Gastroesophageal sphincter (tissue), 4 donors: ENCODE measurements around the gene UNK. TPM values are rescaled to one million over a fixed set of nuclear protein-coding genes. Genes with fewer than 3 reads are reported as not detected.

Source experiments
- ATAC-seq: fragments of 150-250 bp; one replicate; pipeline ENCODE4 v1.9.1; 2016; ENCODE audit warnings: mild to moderate bottlenecking, moderate library complexity
- H3K27ac ChIP-seq, 4 donors: fragments of 200-600 bp; sonication (generic) in 3 of 4; 1 replicate in 3 of 4; 2 replicates in 1 of 4; pipeline ENCODE4 v1.5.1; 2016 to 2019
- H3K27me3 ChIP-seq: fragments of 200-600 bp; sonication (generic); one replicate; pipeline ENCODE4 v1.5.1; 2019
- H3K36me3 ChIP-seq, 2 donors: fragments of 200-600 bp; sonication (generic); one replicate each; pipeline ENCODE4 v1.5.1; 2019; ENCODE audit warnings: control low read depth in 1 of 2
- H3K4me1 ChIP-seq, 3 donors: fragments of 200-600 bp; sonication (generic); 1 replicate in 2 of 3; 2 replicates in 1 of 3; pipeline ENCODE4 v1.5.1; 2016 to 2019; ENCODE audit warnings: control low read depth in 2 of 3
- H3K4me3 ChIP-seq, 2 donors: fragments of 200-600 bp; sonication (generic); one replicate each; pipeline ENCODE4 v1.5.1; 2019; ENCODE audit warnings: mild to moderate bottlenecking in 1 of 2, moderate library complexity in 1 of 2
- H3K9me3 ChIP-seq, 3 donors: fragments of 200-600 bp; sonication (generic); one replicate each; pipeline ENCODE4 v1.5.1; 2017 to 2019; ENCODE audit warnings: control low read depth in 2 of 3
- EP300 ChIP-seq: sonication (generic); formaldehyde crosslinking; IDR thresholded peaks from one replicate; pipeline ENCODE4 v1.6.1; 2017; ENCODE audit warnings: antibody characterized with exemption, mild to moderate bottlenecking
- POLR2A ChIP-seq, 2 donors: fragments of 450-650 bp; IDR thresholded peaks; one replicate each; pipeline ENCODE4 v1.6.1; 2017; ENCODE audit warnings: antibody characterized with exemption in 2 of 2, mild to moderate bottlenecking in 2 of 2, moderate library complexity in 1 of 2
- POLR2AphosphoS5 ChIP-seq: sonication (generic); formaldehyde crosslinking; IDR thresholded peaks from one replicate; pipeline ENCODE4 v1.6.1; 2017; ENCODE audit warnings: antibody characterized with exemption
- WGBS, 2 donors: methylation state at CpG; one replicate each; pipeline ENCODE4 v1.1.5; 2018; ENCODE audit warnings: low coverage in 1 of 2; 5-methylcytosine and 5-hydroxymethylcytosine counted together
- total RNA-seq, 4 donors: library from RNA; depleted of rRNA; stranded (reverse); fragments of >200 nt; gene quantifications; one replicate each; pipeline ENCODE4 v1.1.0, GENCODE V29; 2016
- TF ChIP-seq, protein P1 (sequence below), 4 experiments: fragments of 200-600 bp in 2 of 4; fragments of 450-650 bp in 2 of 4; sonication (generic) in 1 of 4; IDR thresholded peaks; one replicate each; pipeline ENCODE4 v1.5.1; 2017 to 2019; ENCODE audit warnings: antibody characterized with exemption in 4 of 4, mild to moderate bottlenecking in 2 of 4, moderate library complexity in 2 of 4

The UNK gene
- total RNA-seq, 4 donors from 2014 or later, result 9.8 to 41.6 (median 21.0) TPM

DNA sequence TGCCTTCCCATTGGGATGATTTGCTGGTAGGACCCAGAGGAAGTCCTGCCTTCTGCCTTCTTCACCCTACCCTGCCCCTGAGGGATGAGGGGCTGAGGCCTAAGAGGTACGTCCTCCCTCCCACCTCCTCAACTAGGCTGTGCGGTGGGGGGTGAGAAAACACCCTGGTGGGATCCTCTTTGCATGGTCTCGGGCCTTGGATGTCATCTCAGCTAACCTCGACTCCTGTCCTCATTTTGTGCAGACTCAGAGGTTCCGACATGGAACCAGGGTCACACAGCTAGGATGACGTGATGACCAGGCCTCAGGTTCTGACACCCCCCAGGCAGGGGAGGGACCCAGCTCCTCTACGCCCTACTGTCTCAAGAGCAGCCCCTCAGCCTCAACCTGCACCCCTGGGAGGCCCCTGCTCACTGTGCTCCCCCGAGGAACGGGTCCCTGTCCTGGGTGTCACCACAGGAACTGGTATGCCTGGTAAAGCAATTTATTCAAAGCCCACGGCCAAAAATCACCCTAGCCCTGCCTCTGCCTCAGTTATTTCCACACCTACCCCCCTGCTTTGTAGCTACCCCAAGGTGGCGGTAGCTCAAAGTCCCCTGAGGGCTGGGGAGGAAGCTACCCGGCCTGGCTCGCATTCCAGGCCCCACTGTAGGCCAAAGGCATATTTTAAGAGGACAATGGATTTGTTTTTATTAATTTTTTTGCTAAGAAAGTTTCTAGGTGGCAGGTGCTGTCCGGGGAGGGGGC, 42.1 kb downstream of the UNK start:
- TF ChIP-seq POLR2A (IDR thresholded peaks at IDR 0.05), result no peak
- TF ChIP-seq, protein P1, sequence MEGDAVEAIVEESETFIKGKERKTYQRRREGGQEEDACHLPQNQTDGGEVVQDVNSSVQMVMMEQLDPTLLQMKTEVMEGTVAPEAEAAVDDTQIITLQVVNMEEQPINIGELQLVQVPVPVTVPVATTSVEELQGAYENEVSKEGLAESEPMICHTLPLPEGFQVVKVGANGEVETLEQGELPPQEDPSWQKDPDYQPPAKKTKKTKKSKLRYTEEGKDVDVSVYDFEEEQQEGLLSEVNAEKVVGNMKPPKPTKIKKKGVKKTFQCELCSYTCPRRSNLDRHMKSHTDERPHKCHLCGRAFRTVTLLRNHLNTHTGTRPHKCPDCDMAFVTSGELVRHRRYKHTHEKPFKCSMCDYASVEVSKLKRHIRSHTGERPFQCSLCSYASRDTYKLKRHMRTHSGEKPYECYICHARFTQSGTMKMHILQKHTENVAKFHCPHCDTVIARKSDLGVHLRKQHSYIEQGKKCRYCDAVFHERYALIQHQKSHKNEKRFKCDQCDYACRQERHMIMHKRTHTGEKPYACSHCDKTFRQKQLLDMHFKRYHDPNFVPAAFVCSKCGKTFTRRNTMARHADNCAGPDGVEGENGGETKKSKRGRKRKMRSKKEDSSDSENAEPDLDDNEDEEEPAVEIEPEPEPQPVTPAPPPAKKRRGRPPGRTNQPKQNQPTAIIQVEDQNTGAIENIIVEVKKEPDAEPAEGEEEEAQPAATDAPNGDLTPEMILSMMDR (IDR thresholded peaks at IDR 0.05), result no peak
- TF ChIP-seq EP300, result no peak
- no peak for TF ChIP-seq POLR2AphosphoS5
- WGBS, 2 donors, result 45 to 63% methylated on average over 4 to 7 of the region's 14 CpGs
- Histone ChIP-seq H3K9me3 (no peaks in the 10 kb centered on the region), H3K4me3 (no peak overlapping the region), H3K27ac (peak overlapping the region; percentile 26 to 85 (median 81)), H3K36me3 (peaks cover 0 to 70% of the 10 kb centered on the region in 2 donors), H3K27me3 (no peaks in the 10 kb centered on the region), H3K4me1 (peaks cover 0 to 53% (median 15%) of the 10 kb centered on the region in 3 donors)
- ATAC-seq, result peak; percentile 6

DNA sequence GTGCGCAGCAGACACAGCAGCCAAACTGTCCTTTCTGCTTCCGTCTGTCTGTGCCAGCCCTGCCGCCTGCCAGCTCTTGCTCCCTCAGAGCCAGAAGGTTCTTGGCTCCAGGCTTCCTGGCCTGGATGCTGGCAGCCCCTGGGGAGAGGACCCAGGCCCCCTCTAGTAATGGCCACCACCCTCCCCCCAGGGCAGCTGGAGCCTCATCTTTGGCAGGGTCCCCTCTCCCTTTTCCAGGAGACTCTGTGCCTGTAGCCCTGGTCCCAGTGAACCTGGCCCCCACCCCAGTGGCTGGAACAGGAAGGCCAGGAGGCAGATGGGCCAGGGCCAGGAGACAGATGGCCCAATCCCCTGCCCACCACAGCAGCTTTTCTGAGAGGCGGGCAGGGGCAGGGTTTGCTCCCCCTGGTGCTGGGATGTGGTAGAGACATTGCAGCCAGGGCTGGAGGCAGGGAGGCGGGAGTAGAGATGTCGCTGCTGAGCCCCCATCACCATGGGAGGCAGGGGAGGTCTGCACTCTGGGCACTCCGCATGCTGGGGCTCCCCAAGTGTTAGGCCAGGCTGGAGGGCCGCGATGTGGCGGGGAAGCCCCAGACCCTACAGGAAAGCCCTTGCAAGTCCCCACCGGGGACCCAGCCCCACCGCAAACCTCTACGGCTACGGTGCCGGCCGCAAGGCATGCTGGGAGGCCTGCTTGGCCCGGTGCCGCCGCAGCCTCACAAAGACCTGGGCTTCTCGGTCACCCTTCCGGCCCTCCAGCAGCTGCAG, 42.9 kb downstream of the UNK start:
- Histone ChIP-seq H3K4me1 (peaks cover 0 to 53% (median 15%) of the 10 kb centered on the region in 3 donors), H3K27me3 (no peaks in the 10 kb centered on the region), H3K27ac (peak overlapping the region; percentile 26 to 85 (median 81)), H3K36me3 (peaks cover 0 to 62% of the 10 kb centered on the region in 2 donors), H3K4me3 (peak overlapping the region; percentile 18 to 48), H3K9me3 (no peaks in the 10 kb centered on the region)
- no peak for TF ChIP-seq POLR2AphosphoS5
- TF ChIP-seq, protein P1 (IDR thresholded peaks at IDR 0.05), result peak in 3 of 4 experiments; percentile 75 to 84 (median 75)
- TF ChIP-seq POLR2A (IDR thresholded peaks at IDR 0.05), result no peak
- WGBS, 2 donors, result 39 to 50% methylated on average over 2 to 4 of the region's 21 CpGs
- peak; percentile 81 for ATAC-seq

DNA sequence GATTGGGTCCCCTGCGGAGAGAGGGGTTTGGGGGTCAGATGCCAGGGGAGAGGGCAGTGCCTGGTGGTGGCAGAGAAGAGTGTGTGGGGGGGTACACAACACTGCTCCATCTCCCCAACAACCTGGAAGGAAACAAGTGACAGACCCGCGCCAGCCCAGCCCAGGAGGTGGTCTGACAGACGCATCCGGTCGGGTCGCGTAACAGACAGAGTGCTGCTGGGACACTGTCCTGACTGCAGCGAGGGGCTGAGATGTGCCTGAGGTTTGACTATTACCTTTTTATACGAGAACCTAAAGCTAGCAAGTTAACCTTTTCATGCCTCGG, 43.4 kb downstream of the UNK start:
- H3K27ac ChIP-seq, result peak overlapping the region in 3 of 4 donors; percentile 78 to 85 (median 84)
- peaks cover 0 to 56% (median 15%) of the 10 kb centered on the region in 3 donors for H3K4me1 ChIP-seq
- H3K4me3 ChIP-seq, result peak overlapping the region in 1 of 2 donors; percentile 48
- 36 to 67% methylated on average over 3 to 9 of the region's 11 CpGs for WGBS, 2 donors
- no peak for ATAC-seq
- TF ChIP-seq, protein P1 (IDR thresholded peaks at IDR 0.05), result no peak
- TF ChIP-seq EP300, result no peak
- TF ChIP-seq POLR2AphosphoS5, result no peak
- TF ChIP-seq POLR2A (IDR thresholded peaks at IDR 0.05), result no peak
- H3K27me3 ChIP-seq, result no peaks in the 10 kb centered on the region
- no peaks in the 10 kb centered on the region for H3K9me3 ChIP-seq
- peaks cover 0 to 57% of the 10 kb centered on the region in 2 donors for H3K36me3 ChIP-seq

DNA sequence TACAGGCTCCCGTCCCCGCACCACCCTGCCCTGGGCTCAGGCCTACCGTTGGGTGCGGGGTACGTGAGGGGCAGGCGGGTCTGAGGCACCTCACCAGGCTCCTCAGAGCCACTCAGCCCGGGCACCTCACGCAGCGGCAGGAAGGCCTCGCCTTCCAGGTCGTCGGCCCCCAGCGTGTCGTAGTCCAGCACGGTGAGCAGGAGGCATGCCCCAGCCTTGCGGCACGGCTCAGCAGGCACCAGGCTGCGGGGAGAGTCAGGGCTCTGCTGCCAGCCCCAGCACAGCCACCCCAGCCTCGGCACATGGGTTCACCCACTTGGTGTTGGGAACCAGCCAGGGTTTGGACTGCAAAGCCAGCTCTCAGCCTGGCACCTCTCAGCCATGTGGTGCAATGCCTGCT, 44.1 kb downstream of the UNK start:
- TF ChIP-seq EP300 (no peak), POLR2A (IDR thresholded peaks at IDR 0.05) (no peak), POLR2AphosphoS5 (no peak)
- TF ChIP-seq, protein P1 (IDR thresholded peaks at IDR 0.05), result no peak
- Histone ChIP-seq H3K4me3 (no peak overlapping the region), H3K27ac (peak overlapping the region in 2 of 4 donors; percentile 84 to 85), H3K4me1 (peaks cover 0 to 56% (median 15%) of the 10 kb centered on the region in 3 donors), H3K36me3 (peaks cover 0 to 51% of the 10 kb centered on the region in 2 donors), H3K9me3 (no peaks in the 10 kb centered on the region), H3K27me3 (no peaks in the 10 kb centered on the region)
- ATAC-seq, result no peak
- WGBS, 2 donors, result no CpG with 5 or more reads among the region's 19 CpGs
